HG03520 (cell line): Measurements from ENCODE around the gene RGL1.
"Not testable (repeated sequence)": the region's sequence is repeated elsewhere in the genome, so short reads cannot be mapped to it uniquely, and the experiment has no call there.

Experiments
- ATAC-seq: cut with Tn5 transposase; IDR thresholded peaks from one replicate; pipeline ENCODE4 v1.9.1; 2021; ENCODE audit warnings: mild to moderate bottlenecking, moderate library complexity; ENCODE audit not compliant: unreplicated experiment

RGL1 gene

DNA sequence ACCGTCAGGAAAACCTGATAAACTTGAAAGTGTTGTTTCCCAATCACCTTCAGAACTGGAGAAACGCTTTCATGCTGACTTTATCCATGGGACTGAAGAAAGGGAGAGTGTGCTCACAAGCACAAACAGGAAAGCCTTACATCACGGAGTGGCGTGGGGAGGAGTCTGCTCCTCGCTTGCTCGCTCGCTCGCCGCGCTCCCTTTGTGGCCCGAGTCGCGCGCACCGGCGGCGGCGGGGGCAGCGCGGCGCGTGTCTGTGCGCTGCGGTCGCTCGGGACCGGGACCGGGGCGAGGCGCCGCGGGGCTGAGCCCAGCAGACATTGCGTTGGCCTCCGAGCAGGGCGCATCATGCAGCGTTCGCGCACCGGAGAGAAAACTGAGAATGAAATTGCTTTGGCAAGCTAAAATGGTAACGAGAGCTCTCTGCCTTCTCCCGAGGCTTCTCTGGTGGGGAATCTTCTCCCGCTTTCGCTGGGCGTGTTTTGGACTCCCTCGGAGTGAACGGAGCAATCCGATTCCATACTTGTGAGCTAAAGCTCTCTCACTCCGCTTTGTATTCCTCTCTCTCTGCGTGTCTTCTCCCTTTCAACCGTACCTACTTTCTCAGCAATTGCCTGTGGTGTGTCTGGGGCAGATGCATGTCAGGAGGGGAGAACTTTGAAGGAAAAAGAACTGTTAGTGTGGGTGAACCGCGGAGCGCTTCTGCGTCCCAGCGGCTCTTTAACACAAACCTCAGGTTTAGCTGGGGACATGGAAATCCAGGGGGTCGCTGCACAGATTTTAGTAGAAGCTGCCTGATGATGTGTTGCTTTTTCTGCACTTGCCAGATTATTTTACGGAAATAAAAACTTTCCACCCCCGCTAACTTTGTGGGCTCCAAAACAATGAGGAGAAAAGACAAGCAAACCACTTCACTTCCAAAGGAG lies at the start of gene RGL1:
Gene RGL1, plus strand, starts transcription at position 205 of the 926 bp plus-strand sequence. Its CDS starts 178 bp downstream, at position 383.
- no peak for ATAC-seq

DNA sequence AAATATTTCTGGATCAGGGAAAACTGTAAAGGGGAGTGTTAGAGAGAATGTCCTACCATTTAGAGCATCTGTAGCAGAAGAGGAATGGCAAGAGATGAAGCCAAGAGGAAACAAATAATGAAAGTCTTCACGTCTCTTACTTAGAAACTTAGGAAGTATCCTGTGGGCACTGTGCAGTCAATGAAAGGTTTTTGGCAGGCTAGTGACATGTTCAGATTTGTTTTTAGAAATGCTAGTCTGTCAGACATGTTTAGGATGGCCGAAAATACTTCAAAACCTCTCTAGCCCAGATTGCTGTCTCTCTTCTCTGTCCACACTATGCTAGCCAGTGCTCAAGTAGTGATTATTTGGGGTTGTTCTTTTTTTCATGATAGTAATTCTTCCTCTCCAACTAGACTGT lies 48.6 kb upstream of the RGL1 start:
- no peak for ATAC-seq

- no peak for ATAC-seq
These were observed 47.9 kb upstream of the RGL1 start for GRCh38 chr1:183757061-183757460.

DNA sequence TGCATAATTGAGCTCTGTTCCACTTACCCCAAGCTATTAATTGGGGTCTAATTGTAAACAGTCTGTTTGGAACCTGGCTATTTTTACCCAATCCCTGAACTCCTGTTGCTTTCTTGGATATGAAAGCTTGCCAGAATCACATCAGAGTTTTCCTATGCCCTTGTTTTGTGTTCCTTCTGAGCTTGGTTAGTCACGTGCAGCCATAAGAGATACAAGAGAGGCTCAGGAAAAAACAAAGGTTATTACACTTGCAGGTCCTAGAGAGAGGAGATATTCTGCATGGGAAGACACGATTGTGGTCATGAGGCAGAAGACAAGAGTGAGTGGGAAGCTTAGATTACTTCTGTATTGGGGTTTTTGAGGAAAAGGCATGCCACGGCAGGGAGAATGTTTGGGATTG lies 46.0 kb upstream of the RGL1 start:
- no peak for ATAC-seq

DNA sequence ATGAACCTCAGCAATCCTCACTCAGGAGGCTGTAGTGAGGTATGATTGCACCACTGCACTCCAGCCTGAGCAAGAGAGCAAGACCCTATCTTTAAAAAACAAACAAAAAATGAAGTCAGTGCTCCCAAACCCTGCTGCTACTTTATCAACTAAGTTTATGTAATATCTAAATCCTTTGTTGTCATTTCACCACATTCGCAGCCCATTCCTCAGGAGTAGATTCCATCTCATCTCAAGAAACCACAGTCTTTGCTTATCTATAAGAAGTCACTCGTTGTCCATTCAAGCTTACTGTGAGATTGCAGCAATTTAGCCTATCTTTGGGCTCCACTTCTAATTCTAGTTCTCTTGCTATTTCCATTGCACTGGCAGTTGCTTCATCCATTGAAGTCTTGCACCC lies 44.3 kb upstream of the RGL1 start:
- ATAC-seq, result no peak

DNA sequence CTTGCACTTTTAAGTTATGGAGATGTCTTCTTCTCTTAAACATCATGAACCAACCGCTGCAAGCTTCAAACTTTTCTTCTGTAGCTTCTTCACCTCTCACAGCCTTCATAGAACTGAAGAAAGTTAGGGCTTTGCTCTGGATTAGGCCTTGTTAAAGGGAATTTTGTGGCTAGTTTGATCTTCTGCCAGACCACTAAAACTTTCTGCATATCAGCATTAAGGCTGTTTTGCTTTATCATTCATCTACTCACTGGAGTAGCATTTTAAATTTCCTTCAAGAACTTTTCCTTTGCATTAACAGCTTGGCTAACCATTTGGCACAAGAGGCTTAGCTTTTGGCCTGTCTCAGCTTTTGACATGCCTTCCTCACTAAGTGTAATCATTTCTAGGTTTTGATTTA lies 43.0 kb upstream of the RGL1 start:
- ATAC-seq, result no peak

DNA sequence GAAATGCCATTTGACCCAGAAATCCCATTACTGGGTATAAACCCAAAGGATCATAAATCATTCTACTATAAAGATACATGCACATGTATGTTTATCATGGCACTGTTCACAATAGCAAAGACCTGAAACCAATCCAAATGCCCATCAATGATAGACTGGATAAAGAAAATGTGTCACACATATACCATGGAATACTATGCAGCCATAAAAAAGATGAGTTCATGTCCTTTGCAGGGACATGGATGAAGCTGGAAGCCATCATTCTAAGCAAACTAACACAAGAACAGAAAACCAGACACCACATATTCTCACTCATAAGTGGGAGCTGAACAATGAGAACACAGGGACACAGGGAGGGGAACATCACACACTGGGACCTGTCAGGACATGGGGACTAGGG lies 42.1 kb upstream of the RGL1 start:
- ATAC-seq, result not testable (repeated sequence)

DNA sequence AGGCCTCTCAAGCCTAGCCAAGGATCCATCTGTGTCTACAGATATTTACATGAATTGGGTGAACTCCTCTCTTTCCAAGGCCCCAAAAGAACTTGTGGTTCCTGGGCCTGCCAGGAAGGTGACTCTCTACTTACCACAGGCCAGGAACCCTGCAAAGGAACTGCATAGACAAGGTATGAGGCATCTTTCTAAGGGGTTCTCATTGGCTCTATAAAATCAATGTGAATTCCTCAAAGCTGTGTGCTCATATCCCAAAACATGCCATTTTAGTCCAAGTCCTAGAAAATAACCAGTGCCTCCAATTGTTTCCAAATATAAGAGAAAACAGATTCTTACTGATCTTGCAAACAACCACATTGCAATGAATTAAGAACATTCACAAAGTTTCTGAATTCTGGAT lies 39.9 kb upstream of the RGL1 start:
- ATAC-seq, result no peak

DNA sequence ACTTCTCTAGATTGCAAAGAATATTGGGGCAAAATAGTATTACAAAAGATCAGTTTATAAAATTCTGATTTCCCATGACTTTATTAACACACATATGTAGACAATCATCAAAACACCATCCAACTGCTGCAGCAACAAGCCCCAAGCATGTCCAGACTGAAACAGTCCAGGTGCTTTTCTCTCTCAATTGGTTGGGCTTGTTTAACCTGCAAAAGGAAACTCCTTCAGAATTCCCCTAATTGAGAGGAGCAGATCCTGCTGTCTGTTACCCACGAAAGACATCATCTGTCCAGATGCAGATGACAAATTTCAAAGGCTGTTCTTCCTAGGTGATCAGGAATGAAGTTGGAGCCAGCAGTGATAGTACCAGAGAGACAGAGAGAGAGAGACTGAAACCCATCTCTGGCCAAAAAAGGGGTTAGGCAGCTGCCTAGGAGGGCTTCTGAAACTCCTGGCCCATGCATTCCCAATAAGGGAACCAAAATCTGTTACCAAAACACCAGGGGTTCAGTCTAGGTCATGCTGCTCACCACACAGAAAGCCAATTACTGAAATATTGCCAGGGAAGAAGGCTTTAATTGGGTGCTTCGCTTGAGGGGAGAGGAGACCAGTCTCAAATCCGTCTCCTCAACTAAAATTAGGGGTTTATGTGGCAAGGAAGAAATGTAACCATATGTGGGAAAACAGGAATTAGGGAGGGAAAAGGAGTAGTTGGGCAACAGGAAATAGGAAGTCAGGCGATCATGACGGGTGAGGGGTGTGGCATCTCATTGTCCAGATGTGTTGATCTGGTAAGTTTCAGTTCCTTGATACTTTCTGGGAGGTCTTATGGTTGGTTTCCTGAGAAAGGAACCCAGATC lies 34.7 kb upstream of the RGL1 start:
- ATAC-seq, result no peak

DNA sequence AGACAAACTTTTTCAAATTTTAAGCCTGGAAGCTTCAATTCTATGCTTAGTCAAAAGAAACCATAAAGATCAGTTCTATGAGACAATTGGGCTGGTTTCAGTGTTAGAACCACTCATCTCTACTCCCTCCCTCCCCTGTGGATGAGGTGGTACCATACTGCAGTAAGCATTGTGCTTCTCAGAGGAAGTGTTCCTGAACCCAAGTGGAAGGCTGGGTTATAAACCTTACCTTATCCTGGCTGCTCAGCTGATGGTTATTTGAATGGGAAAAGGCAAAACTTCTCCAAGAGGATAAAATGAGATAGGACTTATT lies 34.1 kb upstream of the RGL1 start:
- ATAC-seq, result no peak

- ATAC-seq, result no peak
These were observed 31.2 kb upstream of the RGL1 start for GRCh38 chr1:183773482-183774274.

DNA sequence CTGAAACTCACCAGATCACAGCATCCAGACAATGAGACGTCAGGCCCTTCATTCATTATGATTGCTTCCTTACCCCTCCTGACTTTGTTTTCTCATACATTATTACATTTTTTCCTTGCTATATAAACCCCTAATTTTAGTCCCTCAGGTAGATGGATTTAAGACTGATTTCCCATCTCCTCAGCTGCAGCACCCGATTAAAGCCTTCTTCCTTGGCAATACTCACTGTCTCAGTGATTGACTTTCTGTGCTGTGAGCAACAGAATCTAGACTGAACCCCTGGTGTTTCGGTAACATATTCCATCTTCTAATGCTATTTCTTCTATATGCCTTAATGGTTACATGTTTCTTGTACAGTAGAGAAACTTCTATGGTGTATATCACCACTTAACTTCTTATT lies 30.0 kb upstream of the RGL1 start:
- no peak for ATAC-seq

- no peak for ATAC-seq
These were observed 28.2 kb upstream of the RGL1 start for GRCh38 chr1:183776731-183777130.

- no peak for ATAC-seq
These were observed 27.6 kb upstream of the RGL1 start for GRCh38 chr1:183777328-183777727.

DNA sequence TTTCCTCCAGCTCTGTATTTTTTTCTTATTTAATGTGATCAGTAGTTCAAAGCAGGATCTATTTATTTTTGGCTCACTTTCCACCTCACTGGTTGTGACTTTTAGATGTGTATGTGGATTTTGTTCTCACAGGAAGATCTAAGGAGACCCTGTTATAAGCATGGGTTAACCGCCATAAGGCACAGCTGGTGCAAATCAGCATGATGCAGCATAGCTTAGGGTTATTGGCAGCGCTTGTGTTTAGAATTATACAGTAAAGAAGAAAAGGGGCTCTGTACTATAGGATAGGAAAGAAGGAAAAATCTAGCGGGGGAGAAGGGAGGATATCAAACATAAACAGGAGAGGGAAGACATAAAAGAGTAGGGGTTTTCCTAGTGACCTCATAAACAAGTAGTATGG lies 26.9 kb upstream of the RGL1 start:
- ATAC-seq, result no peak

- no peak for ATAC-seq
These were observed 26.1 kb upstream of the RGL1 start for GRCh38 chr1:183778568-183779433.

GRCh38 chr1:183780159-183780558 lies 24.8 kb upstream of the RGL1 start:
- ATAC-seq, result no peak

DNA sequence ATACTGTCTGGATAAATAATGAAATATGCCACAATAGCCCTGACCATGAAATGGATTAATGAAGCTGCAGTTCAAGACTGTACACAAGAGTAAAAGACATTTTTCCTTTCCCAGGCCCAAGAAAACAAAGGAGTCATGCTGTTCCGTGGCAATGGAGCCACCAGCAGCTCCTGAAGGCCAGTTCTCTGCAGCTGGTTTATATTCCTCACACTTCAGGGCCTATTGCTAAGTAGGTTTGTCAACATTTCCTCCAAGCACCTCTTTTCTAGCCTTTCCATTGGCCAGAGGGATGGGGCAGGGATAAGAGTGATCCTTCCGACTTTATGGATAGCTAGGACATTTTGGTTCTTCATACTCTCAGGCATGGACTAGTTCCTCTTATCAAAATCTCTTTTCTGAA lies 24.2 kb upstream of the RGL1 start:
- no peak for ATAC-seq

DNA sequence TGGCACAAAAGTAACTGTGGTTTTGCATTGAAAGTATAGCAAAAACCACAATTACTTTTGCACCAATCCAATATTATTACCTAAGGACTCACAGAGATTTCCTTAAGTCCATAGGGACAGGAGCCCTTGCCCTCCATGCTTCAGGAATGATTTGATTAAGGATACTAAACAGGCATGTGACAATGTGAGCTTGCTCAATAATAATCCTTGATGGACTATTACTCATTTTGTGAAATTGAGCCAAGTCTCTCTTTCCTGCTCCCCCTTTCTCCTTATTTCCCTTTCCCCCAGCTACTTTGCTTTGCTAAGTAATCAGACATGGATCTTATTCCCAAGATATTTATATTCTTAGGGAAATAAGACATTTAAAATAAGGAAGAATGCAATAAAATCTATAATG lies 21.6 kb upstream of the RGL1 start:
- no peak for ATAC-seq
